Measurements from ENCODE around the gene SLCO2A1.

SLCO2A1 gene

GRCh38 chr3:134034005-134034785 lies 4.5 kb upstream of the SLCO2A1 start:
- DNase-seq (ENCODE audit: low read depth in 2 of 2): no peak

DNA sequence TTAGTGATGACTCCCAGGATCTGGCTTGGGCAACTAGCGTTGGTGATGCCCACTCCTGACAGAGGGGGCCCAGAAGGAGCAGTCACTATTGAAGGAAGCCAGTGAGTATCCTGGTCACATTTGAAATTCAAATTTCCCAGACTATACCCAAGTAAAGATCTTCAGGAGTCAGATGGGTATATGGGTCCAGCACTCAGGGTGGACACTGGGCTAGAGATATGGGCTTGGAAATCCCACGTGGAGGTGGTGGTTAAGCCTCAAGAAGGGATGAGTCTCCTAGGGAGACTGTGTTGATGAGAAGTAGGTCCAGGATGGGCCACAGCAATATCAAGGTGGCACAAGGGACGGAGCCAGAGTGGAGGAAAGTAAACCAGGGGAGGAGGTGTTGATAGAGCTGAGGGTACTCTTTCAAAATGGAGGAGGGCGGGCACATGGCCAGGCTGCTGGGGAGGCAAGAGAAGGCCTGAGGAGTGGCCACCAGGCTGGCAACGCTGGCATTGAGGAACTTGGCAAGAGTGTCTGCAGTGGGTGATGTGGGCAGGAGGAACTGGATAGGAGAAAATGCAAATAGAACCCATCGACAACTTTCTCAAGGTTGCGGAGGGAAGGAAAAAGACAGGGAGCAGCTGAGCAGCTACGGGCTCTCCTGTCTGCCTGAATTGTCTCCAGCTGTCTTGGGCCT lies 3.7 kb upstream of the SLCO2A1 start:
- no peak for DNase-seq (ENCODE audit: low read depth in 2 of 2)

GRCh38 chr3:134031348-134031915 lies 1.7 kb upstream of the SLCO2A1 start:
- no peak for DNase-seq (ENCODE audit: low read depth in 2 of 2)

- DNase-seq (ENCODE audit: low read depth in 2 of 2): no peak
Observed at GRCh38 chr3:134030379-134031347, 938 bp upstream of the SLCO2A1 start.

- no peak for DNase-seq (ENCODE audit: low read depth in 2 of 2)
Observed at GRCh38 chr3:134029256-134029733, 430 bp downstream of the SLCO2A1 start.

DNA sequence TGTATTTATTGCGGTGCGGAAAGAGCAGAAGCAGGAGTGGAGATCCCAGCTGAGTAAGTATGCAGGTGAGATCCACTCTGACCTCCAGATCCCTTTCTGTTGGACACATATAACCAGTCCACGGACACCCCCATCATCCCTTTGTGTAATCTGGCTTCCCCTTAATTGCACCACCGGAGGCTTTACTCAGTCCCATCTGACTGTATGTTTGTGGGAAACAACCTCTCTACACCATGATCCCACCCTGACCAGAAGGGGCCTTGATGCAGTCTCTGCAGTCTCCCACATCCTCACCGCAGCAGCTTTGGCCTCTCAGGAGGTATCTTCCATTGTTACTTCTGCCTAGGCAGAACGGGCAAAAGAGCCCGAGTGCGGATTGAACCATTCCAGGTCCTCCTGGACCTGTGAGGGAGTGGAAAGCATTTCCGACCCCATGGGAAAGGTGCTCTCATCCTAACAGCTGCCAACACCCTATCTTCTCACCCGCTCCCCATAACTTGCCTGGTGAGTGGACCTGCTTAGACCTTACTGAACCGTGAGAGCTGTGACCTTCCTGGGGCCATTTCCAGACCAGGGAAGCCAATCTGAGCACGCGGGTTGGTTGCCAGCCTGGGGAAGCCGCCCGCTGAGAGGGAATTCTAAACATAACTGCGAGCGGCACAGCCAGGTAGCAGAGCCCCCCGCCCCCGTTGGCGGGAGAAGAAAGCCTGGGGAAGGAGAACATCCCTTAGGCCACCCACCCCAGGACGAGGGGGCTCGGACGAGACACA lies 1.1 kb downstream of the SLCO2A1 start:
- DNase-seq (ENCODE audit: low read depth in 2 of 2): no peak

DNA sequence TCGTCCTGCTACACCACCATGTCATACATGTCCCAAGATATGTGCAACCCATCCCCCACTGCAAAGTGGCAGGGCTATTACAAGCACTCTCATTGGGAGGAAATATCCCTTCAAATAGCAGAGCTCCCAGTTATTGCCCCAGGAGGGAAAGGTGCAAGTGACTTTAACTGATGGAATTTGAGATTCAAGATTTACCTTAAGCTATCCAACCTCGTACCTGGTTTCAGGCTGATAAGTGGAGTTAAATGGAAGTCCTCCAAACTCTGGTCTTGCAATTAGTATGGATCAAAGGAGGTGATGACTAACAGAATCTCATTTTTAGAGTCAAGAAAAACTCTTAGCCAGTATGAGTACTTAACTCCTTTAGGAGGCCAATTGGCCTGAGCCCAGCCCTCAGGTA lies 2.1 kb downstream of the SLCO2A1 start:
- DNase-seq (ENCODE audit: low read depth in 2 of 2): no peak

DNA sequence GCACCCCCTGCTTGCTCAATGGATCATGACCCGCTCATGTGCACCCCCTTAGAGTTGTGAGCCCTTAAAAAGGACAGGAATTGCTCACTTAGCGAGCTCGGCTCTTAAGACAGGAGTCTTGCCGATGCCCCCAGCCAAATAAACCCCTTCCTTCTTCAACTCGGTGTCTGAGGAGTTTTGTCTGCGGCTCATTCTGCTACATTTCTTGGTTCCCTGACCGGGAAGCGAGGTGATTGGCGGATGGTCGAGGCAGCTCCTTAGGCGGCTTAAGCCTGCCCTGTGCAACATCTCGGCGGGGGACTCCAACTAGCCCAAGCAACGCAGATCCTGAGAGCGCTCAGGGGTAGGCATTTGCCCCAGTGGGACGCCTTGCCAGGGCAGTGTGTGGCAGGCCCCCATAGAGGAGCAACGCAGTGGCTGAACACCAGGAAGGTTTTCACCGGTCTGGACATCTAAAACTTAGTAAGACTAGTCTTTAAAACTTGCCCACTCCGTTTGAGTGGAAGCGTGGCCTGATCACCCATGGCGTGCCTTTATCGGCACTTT lies 9.5 kb downstream of the SLCO2A1 start:
- no peak for DNase-seq (ENCODE audit: low read depth in 2 of 2)

- no peak for DNase-seq (ENCODE audit: low read depth in 2 of 2)
Observed at GRCh38 chr3:134018850-134019249, 10.9 kb downstream of the SLCO2A1 start.

GRCh38 chr3:134018406-134018805 lies 11.3 kb downstream of the SLCO2A1 start:
- no peak for DNase-seq (ENCODE audit: low read depth in 2 of 2)

DNA sequence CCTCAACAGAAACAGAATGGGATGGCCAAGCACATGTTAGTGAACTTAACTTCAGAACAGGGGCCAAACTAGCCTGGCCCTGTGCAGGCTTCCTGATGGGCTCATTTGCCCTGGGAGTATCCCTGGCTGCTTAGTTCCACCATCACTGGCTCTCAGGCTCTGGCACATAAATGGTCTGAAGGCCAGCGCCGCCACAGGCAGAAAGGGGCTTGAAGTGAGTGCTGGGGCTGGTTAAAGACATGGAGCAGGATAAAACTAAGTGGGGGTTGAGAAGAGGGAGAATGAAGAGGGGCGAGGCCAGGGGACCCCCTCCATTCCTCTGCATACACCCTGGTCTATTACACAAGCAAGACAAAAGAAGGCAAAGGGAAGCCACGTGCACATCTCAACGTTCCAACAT lies 12.2 kb downstream of the SLCO2A1 start:
- DNase-seq (ENCODE audit: low read depth in 2 of 2): no peak

DNA sequence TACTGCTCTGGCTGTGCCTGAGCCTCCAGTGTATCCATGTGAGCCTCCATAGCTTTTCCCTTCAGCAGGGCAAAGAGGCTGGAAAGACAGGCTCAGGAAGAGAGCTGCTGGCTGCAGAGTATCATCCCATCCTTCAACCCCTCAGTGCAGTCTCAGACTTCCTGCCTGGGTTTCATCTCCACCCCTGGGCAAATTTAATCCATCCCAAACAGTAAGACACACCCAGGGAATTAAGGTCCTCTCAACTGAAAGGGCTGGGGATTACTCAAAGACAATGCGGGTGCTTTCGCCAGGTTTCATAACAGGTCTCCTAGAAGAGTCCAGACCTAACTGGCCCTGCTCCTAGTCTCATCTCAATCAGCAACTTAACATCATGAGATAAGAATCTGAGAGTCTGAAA lies 15.5 kb downstream of the SLCO2A1 start:
- DNase-seq (ENCODE audit: low read depth in 2 of 2): no peak

GRCh38 chr3:134013280-134013679 lies 16.4 kb downstream of the SLCO2A1 start:
- DNase-seq (ENCODE audit: low read depth in 2 of 2): no peak

DNA sequence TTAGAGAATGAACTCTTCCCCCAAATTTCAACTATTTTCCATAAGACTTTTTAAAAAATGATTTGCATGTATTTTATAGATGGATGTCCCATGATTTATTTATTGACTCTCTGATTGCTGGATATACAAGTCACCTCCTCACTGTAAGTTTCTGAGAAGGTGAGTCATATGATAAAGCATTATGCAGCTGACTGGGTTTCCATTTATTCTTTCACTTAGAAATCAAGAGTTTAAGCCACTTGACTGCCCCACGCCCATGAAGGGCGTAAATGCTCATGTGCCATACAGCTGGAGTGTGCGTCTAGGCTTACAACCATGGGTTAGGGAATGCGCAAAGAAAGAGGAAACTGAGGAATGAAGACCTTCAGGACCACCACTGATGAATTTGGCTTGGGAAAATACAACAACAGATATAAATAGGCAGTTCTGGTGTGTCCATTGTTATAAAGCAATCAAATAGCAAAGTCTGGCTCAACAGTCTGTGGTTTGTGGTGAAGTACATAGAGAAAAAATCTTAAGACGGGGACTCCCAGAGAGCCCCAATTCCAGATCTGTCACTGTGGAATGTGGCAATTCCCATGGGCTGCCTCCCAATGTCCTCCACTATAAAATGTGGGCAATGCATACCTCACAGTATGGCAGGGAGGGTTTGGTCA lies 20.3 kb downstream of the SLCO2A1 start:
- DNase-seq (ENCODE audit: low read depth in 2 of 2): no peak

- DNase-seq (ENCODE audit: low read depth in 2 of 2): no peak
Observed at GRCh38 chr3:134008630-134009156, 21.0 kb downstream of the SLCO2A1 start.

DNA sequence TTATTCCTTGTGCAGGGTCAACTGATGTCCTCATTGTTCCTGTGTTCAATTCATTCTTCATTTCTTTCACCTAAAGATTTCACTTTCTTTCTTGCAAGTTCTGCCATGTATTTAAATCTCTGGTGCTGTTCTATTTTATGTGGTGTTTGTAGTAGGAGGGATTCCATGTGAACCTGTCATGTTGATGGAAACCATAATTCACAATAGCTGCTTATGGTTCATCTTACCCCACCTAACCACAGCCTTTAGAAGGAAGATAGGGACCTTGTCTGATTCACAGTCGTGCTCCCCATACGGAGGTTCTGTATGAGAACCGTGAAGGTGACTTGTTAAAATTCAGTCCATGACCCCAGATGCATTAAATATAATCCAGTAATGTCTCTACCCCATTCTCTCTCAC lies 21.9 kb downstream of the SLCO2A1 start:
- DNase-seq (ENCODE audit: low read depth in 2 of 2): no peak

- DNase-seq (ENCODE audit: low read depth in 2 of 2): no peak
Observed at GRCh38 chr3:134004841-134005240, 24.9 kb downstream of the SLCO2A1 start.

- DNase-seq (ENCODE audit: low read depth in 2 of 2): no peak
Observed at GRCh38 chr3:134003066-134003465, 26.7 kb downstream of the SLCO2A1 start.

- no peak for DNase-seq (ENCODE audit: low read depth in 2 of 2)
Observed at GRCh38 chr3:134002306-134002705, 27.4 kb downstream of the SLCO2A1 start.

DNA sequence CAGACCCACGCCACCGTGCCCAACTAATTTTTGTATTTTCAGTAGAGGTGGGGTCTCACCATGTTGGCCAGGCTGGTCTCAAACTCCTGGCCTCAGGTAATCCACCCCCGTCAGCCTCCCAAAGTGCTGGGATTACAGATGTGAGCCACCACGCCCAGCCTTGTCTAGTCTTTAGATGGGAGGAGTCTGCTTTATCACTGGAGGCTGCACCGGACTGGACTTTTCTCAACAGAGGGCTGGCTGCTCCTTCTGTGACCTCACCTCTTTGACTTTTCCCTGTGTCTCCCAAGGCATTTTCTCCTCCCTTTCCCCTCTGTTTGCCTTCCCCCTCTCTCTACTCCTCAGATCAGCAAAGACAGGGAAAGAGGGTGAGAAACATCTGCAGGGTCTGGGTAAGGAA lies 28.5 kb downstream of the SLCO2A1 start:
- no peak for DNase-seq (ENCODE audit: low read depth in 2 of 2)

All from activated CD4-positive, alpha-beta T cell treated with anti-CD3 and anti-CD28 coated beads for 24 hours (primary cell).